HL-60 (cell line): Measurements from ENCODE around the gene MYO15A.

Experiments used
- DNase-seq, 2 experiments: peaks; one replicate each; pipeline ENCODE4 v3.0.0-alpha.2; 2010 to 2020; ENCODE audit warnings: low read depth in 1 of 2, low spot score in 1 of 2
- H3K27ac ChIP-seq: fragments of 250-450 bp; sonication (Bioruptor Pico); replicated peaks from 2 replicates; pipeline ENCODE4 v1.5.1; 2020; ENCODE audit warnings: mild to moderate bottlenecking, moderate library complexity
- H3K27me3 ChIP-seq: fragments of 250-450 bp; sonication (Bioruptor Pico); 2 replicates; pipeline ENCODE4 v1.5.1; 2021; ENCODE audit warnings: mild to moderate bottlenecking, moderate library complexity; ENCODE audit not compliant: insufficient read depth, poor library complexity, severe bottlenecking
- H3K4me3 ChIP-seq: replicated peaks from 2 replicates; pipeline ENCODE4 v1.5.1; 2011; ENCODE audit warnings: mild to moderate bottlenecking, control low read depth, low read length; ENCODE audit not compliant: insufficient read depth
- GABPA ChIP-seq: IDR thresholded peaks from 2 replicates; pipeline ENCODE4 v1.6.1; 2012; ENCODE audit warnings: low read depth
- POLR2AphosphoS5 ChIP-seq: IDR thresholded peaks from 2 replicates; pipeline ENCODE4 v1.6.1; 2012; ENCODE audit warnings: low read depth
- SPI1 ChIP-seq: IDR thresholded peaks from 2 replicates; pipeline ENCODE4 v1.6.1; 2012; ENCODE audit warnings: low read depth, mild to moderate bottlenecking, borderline replicate concordance
- TF ChIP-seq, protein P1 (sequence below): IDR thresholded peaks from one replicate; pipeline ENCODE4 v1.5.1; 2011; ENCODE audit warnings: low read length, control low read depth, inconsistent platforms; ENCODE audit not compliant: insufficient read depth
- TF ChIP-seq, protein P2 (sequence below): IDR thresholded peaks from 2 replicates; pipeline ENCODE4 v1.6.1; 2012; ENCODE audit warnings: low read depth; ENCODE audit not compliant: insufficient replicate concordance

The MYO15A gene

DNA sequence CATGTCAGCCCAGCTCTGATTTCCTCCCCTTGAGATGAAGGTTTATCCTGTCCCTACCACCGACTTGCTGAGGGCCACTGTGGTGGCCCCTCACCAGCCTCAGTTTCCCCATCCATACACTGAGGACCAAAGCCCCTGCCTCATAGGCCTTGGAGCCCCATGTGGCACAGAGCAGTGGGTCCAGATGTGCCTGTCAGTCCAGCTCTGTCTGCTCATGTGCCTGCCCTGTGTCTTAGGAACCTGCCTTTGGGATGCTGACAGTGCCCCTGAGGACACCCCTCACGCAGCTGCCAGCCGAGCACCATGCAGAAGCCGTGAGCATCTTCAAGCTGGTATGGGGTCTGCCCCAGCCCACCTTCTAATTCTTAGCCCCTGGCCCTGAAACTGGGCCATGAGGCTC is 35.7 kb downstream of the MYO15A start:
- no peak for DNase-seq
- Histone ChIP-seq H3K27me3 (no peaks in the 10 kb centered on the region), H3K4me3 (no peak overlapping the region), H3K27ac (no peak overlapping the region)
- TF ChIP-seq, protein P1, sequence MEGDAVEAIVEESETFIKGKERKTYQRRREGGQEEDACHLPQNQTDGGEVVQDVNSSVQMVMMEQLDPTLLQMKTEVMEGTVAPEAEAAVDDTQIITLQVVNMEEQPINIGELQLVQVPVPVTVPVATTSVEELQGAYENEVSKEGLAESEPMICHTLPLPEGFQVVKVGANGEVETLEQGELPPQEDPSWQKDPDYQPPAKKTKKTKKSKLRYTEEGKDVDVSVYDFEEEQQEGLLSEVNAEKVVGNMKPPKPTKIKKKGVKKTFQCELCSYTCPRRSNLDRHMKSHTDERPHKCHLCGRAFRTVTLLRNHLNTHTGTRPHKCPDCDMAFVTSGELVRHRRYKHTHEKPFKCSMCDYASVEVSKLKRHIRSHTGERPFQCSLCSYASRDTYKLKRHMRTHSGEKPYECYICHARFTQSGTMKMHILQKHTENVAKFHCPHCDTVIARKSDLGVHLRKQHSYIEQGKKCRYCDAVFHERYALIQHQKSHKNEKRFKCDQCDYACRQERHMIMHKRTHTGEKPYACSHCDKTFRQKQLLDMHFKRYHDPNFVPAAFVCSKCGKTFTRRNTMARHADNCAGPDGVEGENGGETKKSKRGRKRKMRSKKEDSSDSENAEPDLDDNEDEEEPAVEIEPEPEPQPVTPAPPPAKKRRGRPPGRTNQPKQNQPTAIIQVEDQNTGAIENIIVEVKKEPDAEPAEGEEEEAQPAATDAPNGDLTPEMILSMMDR = no peak
- TF ChIP-seq SPI1 (no peak), POLR2AphosphoS5 (no peak), GABPA (no peak)
- TF ChIP-seq, protein P2, sequence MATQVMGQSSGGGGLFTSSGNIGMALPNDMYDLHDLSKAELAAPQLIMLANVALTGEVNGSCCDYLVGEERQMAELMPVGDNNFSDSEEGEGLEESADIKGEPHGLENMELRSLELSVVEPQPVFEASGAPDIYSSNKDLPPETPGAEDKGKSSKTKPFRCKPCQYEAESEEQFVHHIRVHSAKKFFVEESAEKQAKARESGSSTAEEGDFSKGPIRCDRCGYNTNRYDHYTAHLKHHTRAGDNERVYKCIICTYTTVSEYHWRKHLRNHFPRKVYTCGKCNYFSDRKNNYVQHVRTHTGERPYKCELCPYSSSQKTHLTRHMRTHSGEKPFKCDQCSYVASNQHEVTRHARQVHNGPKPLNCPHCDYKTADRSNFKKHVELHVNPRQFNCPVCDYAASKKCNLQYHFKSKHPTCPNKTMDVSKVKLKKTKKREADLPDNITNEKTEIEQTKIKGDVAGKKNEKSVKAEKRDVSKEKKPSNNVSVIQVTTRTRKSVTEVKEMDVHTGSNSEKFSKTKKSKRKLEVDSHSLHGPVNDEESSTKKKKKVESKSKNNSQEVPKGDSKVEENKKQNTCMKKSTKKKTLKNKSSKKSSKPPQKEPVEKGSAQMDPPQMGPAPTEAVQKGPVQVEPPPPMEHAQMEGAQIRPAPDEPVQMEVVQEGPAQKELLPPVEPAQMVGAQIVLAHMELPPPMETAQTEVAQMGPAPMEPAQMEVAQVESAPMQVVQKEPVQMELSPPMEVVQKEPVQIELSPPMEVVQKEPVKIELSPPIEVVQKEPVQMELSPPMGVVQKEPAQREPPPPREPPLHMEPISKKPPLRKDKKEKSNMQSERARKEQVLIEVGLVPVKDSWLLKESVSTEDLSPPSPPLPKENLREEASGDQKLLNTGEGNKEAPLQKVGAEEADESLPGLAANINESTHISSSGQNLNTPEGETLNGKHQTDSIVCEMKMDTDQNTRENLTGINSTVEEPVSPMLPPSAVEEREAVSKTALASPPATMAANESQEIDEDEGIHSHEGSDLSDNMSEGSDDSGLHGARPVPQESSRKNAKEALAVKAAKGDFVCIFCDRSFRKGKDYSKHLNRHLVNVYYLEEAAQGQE = no peak

DNA sequence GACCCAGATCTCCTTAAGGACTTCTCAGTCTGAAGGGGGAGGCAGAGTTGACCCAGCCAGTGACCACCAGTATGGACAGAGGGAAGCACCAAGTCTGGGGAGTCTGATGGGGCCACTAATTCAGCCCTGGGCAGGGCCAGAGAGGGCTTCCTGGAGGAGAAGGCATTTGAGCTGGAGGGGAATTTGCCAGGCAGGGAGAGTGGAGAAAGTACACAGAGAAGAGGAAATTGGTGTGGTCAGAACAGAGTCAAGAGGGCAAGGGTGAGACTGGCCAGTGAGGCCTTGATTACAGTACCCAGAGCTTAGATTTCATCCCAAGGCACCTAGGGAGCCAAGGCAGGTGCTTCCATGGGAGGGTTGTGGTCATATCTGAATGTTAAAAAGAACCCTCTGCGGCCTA is 36.3 kb downstream of the MYO15A start:
- no peak overlapping the region for H3K4me3 ChIP-seq
- H3K27ac ChIP-seq = no peak overlapping the region
- H3K27me3 ChIP-seq = no peaks in the 10 kb centered on the region
- TF ChIP-seq SPI1 (no peak), POLR2AphosphoS5 (no peak), GABPA (no peak)
- TF ChIP-seq, protein P1 = no peak
- TF ChIP-seq, protein P2 = no peak
- no peak for DNase-seq

DNA sequence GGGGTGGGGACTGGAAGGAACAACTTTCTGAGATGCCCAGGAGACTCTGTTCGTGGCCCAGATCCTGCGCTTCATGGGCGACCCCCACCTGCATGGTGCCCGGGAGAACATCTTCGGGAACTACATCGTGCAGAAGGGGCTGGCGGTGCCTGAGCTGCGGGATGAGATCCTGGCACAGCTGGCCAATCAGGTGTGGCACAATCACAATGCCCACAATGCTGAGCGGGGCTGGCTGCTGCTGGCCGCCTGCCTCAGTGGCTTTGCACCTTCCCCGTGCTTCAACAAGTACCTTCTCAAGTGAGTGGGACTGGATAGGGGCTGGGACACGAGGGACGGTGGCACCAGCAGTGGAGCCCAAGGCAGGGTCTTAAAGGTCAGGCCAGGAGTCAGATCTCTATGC is 37.3 kb downstream of the MYO15A start:
- Histone ChIP-seq H3K27ac (no peak overlapping the region), H3K4me3 (no peak overlapping the region), H3K27me3 (no peaks in the 10 kb centered on the region)
- no peak for DNase-seq
- TF ChIP-seq GABPA (no peak), POLR2AphosphoS5 (no peak), SPI1 (no peak)
- TF ChIP-seq, protein P2 = no peak
- TF ChIP-seq, protein P1 = no peak
